A549 (cell line): ENCODE data around the gene TBC1D22A. TPM values are rescaled to one million over a fixed set of nuclear protein-coding genes. Genes with fewer than 3 reads are reported as not detected.

Source experiments
- ATAC-seq, 2 experiments: fragments of 200-7000 bp in 1 of 2; fragments of >200 bp in 1 of 2; cut with Nextera tagmentation in 1 of 2; cut with Tn5 transposase in 1 of 2; 3 replicates each; pipeline versions ENCODE4 v1.8.0 to v1.9.1; 2018 to 2020; ENCODE audit warnings: mild to moderate bottlenecking in 1 of 2, moderate library complexity in 1 of 2
- CTCF ChIA-PET: fragments of 300-600 bp; sonication (Branson Sonifier 250); formaldehyde crosslinking; extraction: SDS; loops from one replicate; lab custom pipeline; 2021; ENCODE audit warnings: antibody characterized with exemption, inconsistent platforms; lab: Yijun Ruan, JAX
- POLR2A ChIA-PET: fragments of 350-600 bp; formaldehyde crosslinking; extraction: SDS; loops from one replicate; lab custom pipeline; 2021; ENCODE audit warnings: antibody characterized with exemption, inconsistent platforms; lab: Yijun Ruan, JAX
- DNase-seq, 2 experiments: peaks; one replicate each; pipeline versions ENCODE4 v3.0.0 to v3.0.0-alpha.2; 2011 to 2016; ENCODE audit warnings: low read depth in 1 of 2, low spot score in 1 of 2
- FAIRE-seq: peaks from 2 replicates; lab custom pipeline; 2011; peaks lifted over from hg19 to GRCh38; lab: Jason Lieb, UNC
- H3K27ac ChIP-seq, 2 experiments: fragments of >200 bp; sonication (Bioruptor Twin); formaldehyde crosslinking; 3 replicates each; pipeline ENCODE4 v1.5.1; 2016 to 2017
- H3K4me1 ChIP-seq: fragments of >200 bp; sonication (Bioruptor Twin); formaldehyde crosslinking; 3 replicates; pipeline ENCODE4 v1.6.1; 2016
- H3K4me2 ChIP-seq: fragments of >200 bp; sonication (Bioruptor Twin); formaldehyde crosslinking; 3 replicates; pipeline ENCODE4 v1.6.1; 2016
- H3K4me3 ChIP-seq: fragments of >200 bp; sonication (Bioruptor Twin); formaldehyde crosslinking; 3 replicates; pipeline ENCODE4 v1.5.1; 2016
- H3K9me3 ChIP-seq: fragments of >200 bp; sonication (Bioruptor Twin); formaldehyde crosslinking; 3 replicates; pipeline ENCODE4 v1.6.1; 2016
- BHLHE40 ChIP-seq: IDR thresholded peaks from 2 replicates; pipeline ENCODE4 v1.6.1; 2012; ENCODE audit warnings: low read depth, low read length, inconsistent platforms
- CBX2 ChIP-seq: fragments of 200-600 bp; sonication (generic); IDR thresholded peaks from 2 replicates; pipeline ENCODE4 v1.6.1; 2016; ENCODE audit warnings: low read depth, mild to moderate bottlenecking, borderline replicate concordance
- CEBPB ChIP-seq, 2 experiments: fragments of >200 bp in 1 of 2; sonication (Bioruptor Twin) in 1 of 2; formaldehyde crosslinking in 1 of 2; IDR thresholded peaks; 2 replicates each; pipeline ENCODE4 v1.6.1; 2012 to 2016
- CHD4 ChIP-seq: fragments of 200-600 bp; sonication (generic); IDR thresholded peaks from 2 replicates; pipeline ENCODE4 v1.6.1; 2016; ENCODE audit warnings: antibody characterized with exemption, mild to moderate bottlenecking, borderline replicate concordance
- CTCF ChIP-seq: fragments of >200 bp; sonication (Bioruptor Twin); formaldehyde crosslinking; IDR thresholded peaks from 3 replicates; pipeline ENCODE4 v1.5.1; 2016
- EP300 ChIP-seq, 2 experiments: fragments of >200 bp; sonication (Bioruptor Twin); formaldehyde crosslinking; IDR thresholded peaks; 2 replicates in 1 of 2; 3 replicates in 1 of 2; pipeline ENCODE4 v1.6.1; 2016 to 2017
- FOXS1 ChIP-seq: fragments of 250-450 bp; sonication (Bioruptor Pico); IDR thresholded peaks from 2 replicates; pipeline ENCODE4 v1.5.0; 2020; ENCODE audit warnings: mild to moderate bottlenecking, moderate library complexity
- HOXB13 ChIP-seq: fragments of 250-450 bp; sonication (Bioruptor Pico); IDR thresholded peaks from 2 replicates; pipeline ENCODE4 v1.5.0; 2020; ENCODE audit warnings: low read depth, mild to moderate bottlenecking, moderate library complexity
- JUN ChIP-seq, 2 experiments: fragments of >200 bp; sonication (Bioruptor Twin); formaldehyde crosslinking; IDR thresholded peaks; 2 replicates in 1 of 2; 3 replicates in 1 of 2; pipeline ENCODE4 v1.6.1; 2016 to 2017
- KDM1A ChIP-seq: fragments of 200-600 bp; sonication (generic); IDR thresholded peaks from 2 replicates; pipeline ENCODE4 v1.6.1; 2016; ENCODE audit warnings: low read depth, mild to moderate bottlenecking
- MYC ChIP-seq: IDR thresholded peaks from 2 replicates; pipeline ENCODE4 v1.6.1; 2012; ENCODE audit warnings: mild to moderate bottlenecking, inconsistent platforms, low read length, improper control_type of control experiment, borderline replicate concordance
- NR3C1 ChIP-seq: fragments of >200 bp; sonication (Bioruptor Twin); formaldehyde crosslinking; IDR thresholded peaks from 3 replicates; pipeline ENCODE4 v1.6.1; 2017
- PBX3 ChIP-seq: IDR thresholded peaks from 2 replicates; pipeline ENCODE4 v1.6.1; 2012
- PHF8 ChIP-seq: fragments of 200-600 bp; sonication (generic); IDR thresholded peaks from 2 replicates; pipeline ENCODE4 v1.6.1; 2016; ENCODE audit warnings: low read depth, mild to moderate bottlenecking, antibody characterized with exemption, moderate library complexity, borderline replicate concordance
- POLR2A ChIP-seq: IDR thresholded peaks from 2 replicates; pipeline ENCODE4 v1.6.1; 2012; ENCODE audit warnings: mild to moderate bottlenecking, low read length
- REST ChIP-seq: fragments of 200-600 bp; sonication (generic); IDR thresholded peaks from 2 replicates; pipeline ENCODE4 v1.6.1; 2016; ENCODE audit warnings: antibody characterized with exemption, mild to moderate bottlenecking, moderate library complexity
- RNF2 ChIP-seq: fragments of 200-600 bp; sonication (generic); IDR thresholded peaks from 2 replicates; pipeline ENCODE4 v1.6.1; 2016; ENCODE audit warnings: low read depth, mild to moderate bottlenecking, antibody characterized with exemption, moderate library complexity, borderline replicate concordance
- WGBS: methylation state at CpG from one replicate; pipeline ENCODE4 v1.1.6; 2017; ENCODE audit errors: missing lambda C conversion rate; 5-methylcytosine and 5-hydroxymethylcytosine counted together
- polyA plus RNA-seq, 4 experiments: library from polyadenylated mRNA; depleted of rRNA in 3 of 4; stranded (reverse); fragments of >200 nt; fragmentation: RNase III in 1 of 4; extraction: RNeasy Plus Mini Kit Qiagen cat#74134 plus additional on column Dnase treatment in 1 of 4; gene quantifications; 2 replicates in 3 of 4; 3 replicates in 1 of 4; pipeline ENCODE4 v1.2.3, GENCODE V29; 2011 to 2017
- TF ChIP-seq, protein P1 (sequence below): fragments of 250-450 bp; sonication (Bioruptor Pico); IDR thresholded peaks from 2 replicates; pipeline ENCODE4 v1.5.0; 2021; ENCODE audit warnings: mild to moderate bottlenecking, moderate library complexity, borderline replicate concordance
- TF ChIP-seq, protein P2 (sequence below): fragments of >200 bp; sonication (Bioruptor Twin); formaldehyde crosslinking; IDR thresholded peaks from 2 replicates; pipeline ENCODE4 v1.6.1; 2016

TBC1D22A gene
- polyA plus RNA-seq, 2 of the 4 experiments (the other 2 are of a cell fraction) = 8.9 to 10.8 TPM

- Histone ChIP-seq H3K27ac (peak within 1 kb of the TSS; percentile 94 to 99), H3K4me2 (peak within 1 kb of the TSS; percentile 81), H3K4me1 (peaks cover 32% of the 10 kb centered on the region), H3K9me3 (no peaks in the 10 kb centered on the region), H3K4me3 (peak within 1 kb of the TSS; percentile 96)
- CTCF ChIA-PET = interaction anchor here (0.9 to 2.7 kb wide), 10 partner anchors 12 to 65 kb away, joined by 3 to 29 read pairs (median 8); no protein-coding TSS in a partner anchor
- POLR2A ChIA-PET = interaction anchor here (2.3 kb wide), 1 partner anchor 24 kb away, joined by 28 read pairs; the partner anchor contains the start of gene TBC1D22A
- no peak for TF ChIP-seq CHD4
- no peak for TF ChIP-seq RNF2
- TF ChIP-seq BHLHE40 = no peak
- TF ChIP-seq, protein P1, sequence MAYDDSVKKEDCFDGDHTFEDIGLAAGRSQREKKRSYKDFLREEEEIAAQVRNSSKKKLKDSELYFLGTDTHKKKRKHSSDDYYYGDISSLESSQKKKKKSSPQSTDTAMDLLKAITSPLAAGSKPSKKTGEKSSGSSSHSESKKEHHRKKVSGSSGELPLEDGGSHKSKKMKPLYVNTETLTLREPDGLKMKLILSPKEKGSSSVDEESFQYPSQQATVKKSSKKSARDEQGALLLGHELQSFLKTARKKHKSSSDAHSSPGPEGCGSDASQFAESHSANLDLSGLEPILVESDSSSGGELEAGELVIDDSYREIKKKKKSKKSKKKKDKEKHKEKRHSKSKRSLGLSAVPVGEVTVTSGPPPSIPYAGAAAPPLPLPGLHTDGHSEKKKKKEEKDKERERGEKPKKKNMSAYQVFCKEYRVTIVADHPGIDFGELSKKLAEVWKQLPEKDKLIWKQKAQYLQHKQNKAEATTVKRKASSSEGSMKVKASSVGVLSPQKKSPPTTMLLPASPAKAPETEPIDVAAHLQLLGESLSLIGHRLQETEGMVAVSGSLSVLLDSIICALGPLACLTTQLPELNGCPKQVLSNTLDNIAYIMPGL = no peak
- TF ChIP-seq CTCF = no peak
- peak; percentile 25; the same call in 1 of the 2 replicates for TF ChIP-seq POLR2A
- TF ChIP-seq CEBPB (IDR thresholded peaks at IDR 0.05) = no peak
- TF ChIP-seq HOXB13 = no peak
- TF ChIP-seq MYC = no peak
- no peak for TF ChIP-seq FOXS1 (CRISPR knock-in tag)
- TF ChIP-seq KDM1A = no peak
- TF ChIP-seq, protein P2, sequence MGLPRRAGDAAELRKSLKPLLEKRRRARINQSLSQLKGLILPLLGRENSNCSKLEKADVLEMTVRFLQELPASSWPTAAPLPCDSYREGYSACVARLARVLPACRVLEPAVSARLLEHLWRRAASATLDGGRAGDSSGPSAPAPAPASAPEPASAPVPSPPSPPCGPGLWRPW = no peak
- no peak for TF ChIP-seq NR3C1
- no peak for TF ChIP-seq PBX3
- peak; percentile 26; the same call in 1 of the 2 replicates for TF ChIP-seq PHF8
- TF ChIP-seq JUN (IDR thresholded peaks at IDR 0.05) = peak in 1 of 2 experiments; percentile 52; a peak in 2 of 5 replicates
- TF ChIP-seq CBX2 = no peak
- TF ChIP-seq EP300 (IDR thresholded peaks at IDR 0.05) = no peak
- TF ChIP-seq REST = no peak
- peak; percentile 31 to 41 for DNase-seq
- FAIRE-seq = no peak
- no CpG with 5 or more reads among the region's 99 CpGs for WGBS
- ATAC-seq = peak; percentile 62 to 68
Measured at GRCh38 chr22:46737976-46738646, 24.3 kb upstream of the TBC1D22A start, which contains the start of gene CERK. CERK (minus strand) TSS chr22:46738252; CDS start chr22:46738148, 104 bp downstream.
